Kidney (tissue), 14 donors: ENCODE data around the gene RAET1G. TPM values are rescaled to one million over a fixed set of nuclear protein-coding genes. Genes with fewer than 3 reads are reported as not detected.

ENCODE experiments used
- DNase-seq, 5 donors: peaks; one replicate each; pipeline ENCODE4 v3.0.0-alpha.2; 2013 to 2020
- FAIRE-seq: peaks from 2 replicates; lab custom pipeline; 2012; peaks lifted over from hg19 to GRCh38; lab: Jason Lieb, UNC
- H3K27ac ChIP-seq, 2 donors: one replicate each; pipeline ENCODE4 v1.7.0; 2013; ENCODE audit warnings: low read depth in 2 of 2, low read length in 2 of 2, inconsistent platforms in 1 of 2
- H3K27me3 ChIP-seq: one replicate; pipeline ENCODE4 v1.7.1; 2013; ENCODE audit warnings: low read length, inconsistent platforms; ENCODE audit not compliant: control insufficient read depth, insufficient read depth
- H3K36me3 ChIP-seq, 3 donors: one replicate each; pipeline versions ENCODE4 v1.7.0 to v1.7.1; 2013; ENCODE audit warnings: low read length in 3 of 3, control low read depth in 1 of 3, inconsistent platforms in 1 of 3; ENCODE audit not compliant: insufficient read depth in 3 of 3, control insufficient read depth in 2 of 3
- H3K4me1 ChIP-seq, 3 donors: one replicate each; pipeline versions ENCODE4 v1.7.0 to v1.7.1; 2013; ENCODE audit warnings: low read length in 3 of 3, inconsistent platforms in 1 of 3, low read depth in 1 of 3; ENCODE audit not compliant: control insufficient read depth in 2 of 3, insufficient read depth in 2 of 3
- H3K4me3 ChIP-seq, 3 donors: one replicate each; pipeline versions ENCODE4 v1.7.0 to v1.8.1; 2013; ENCODE audit warnings: low read length in 3 of 3, control low read depth in 1 of 3, inconsistent platforms in 1 of 3
- H3K9ac ChIP-seq, 3 donors: one replicate each; pipeline versions ENCODE4 v1.7.0 to v1.7.1; 2013; ENCODE audit warnings: low read length in 3 of 3, control low read depth in 1 of 3, inconsistent platforms in 1 of 3
- H3K9me3 ChIP-seq, 3 donors: one replicate each; pipeline versions ENCODE4 v1.7.0 to v1.7.1; 2013; ENCODE audit warnings: low read length in 3 of 3, control low read depth in 1 of 3, inconsistent platforms in 1 of 3; ENCODE audit not compliant: control insufficient read depth in 2 of 3, insufficient read depth in 1 of 3
- intact Hi-C: fragments of 100-400 bp; cut with DNase I; formaldehyde crosslinking; loops from one replicate; pipeline ENCODE4 v1.11.1; 2022
- polyA plus RNA-seq: library from polyadenylated mRNA; stranded (reverse); fragments of 350-450 nt; fragmentation: Illumina TruSeq; extraction: RNeasy Lipid Tissue Mini Kit (QIAGEN cat#74804); gene quantifications from one replicate; pipeline ENCODE4 v1.2.3, GENCODE V29; 2014; ENCODE audit warnings: low read depth, low replicate concordance; ENCODE audit not compliant: insufficient read depth
- total RNA-seq: library from RNA; stranded (reverse); fragmentation: NEBNext Ultra II Directional; extraction: Animal tissue kit (Norgen Biotek cat#: 25700); gene quantifications from one replicate; pipeline ENCODE4 v1.2.1, GENCODE V29; 2021
- TF ChIP-seq, protein P1 (sequence below): IDR thresholded peaks from 3 replicates; pipeline ENCODE4 v1.5.1; 2012; ENCODE audit warnings: mild to moderate bottlenecking, moderate library complexity, borderline replicate concordance; ENCODE audit not compliant: insufficient read depth; ENCODE audit errors: extremely low read depth
- donor health status: control.
- donor health status: control.
- donor health status: control.
- donor health status: control.
- donor health status: control.
- donor health status: DM: yes; HTN: yes; CAD: no.
- donor health status: Normal renal cell carcinoma (clear cell type).

RAET1G gene
- total and polyA plus RNA-seq, 2 donors from 2014 or later = 0.41 to 1.3 TPM

- FAIRE-seq = no peak
- H3K27me3 ChIP-seq = no peaks in the 10 kb centered on the region
- H3K9me3 ChIP-seq = no peaks in the 10 kb centered on the region
- no peak for DNase-seq
- no peak overlapping the region for H3K9ac ChIP-seq
- TF ChIP-seq, protein P1, sequence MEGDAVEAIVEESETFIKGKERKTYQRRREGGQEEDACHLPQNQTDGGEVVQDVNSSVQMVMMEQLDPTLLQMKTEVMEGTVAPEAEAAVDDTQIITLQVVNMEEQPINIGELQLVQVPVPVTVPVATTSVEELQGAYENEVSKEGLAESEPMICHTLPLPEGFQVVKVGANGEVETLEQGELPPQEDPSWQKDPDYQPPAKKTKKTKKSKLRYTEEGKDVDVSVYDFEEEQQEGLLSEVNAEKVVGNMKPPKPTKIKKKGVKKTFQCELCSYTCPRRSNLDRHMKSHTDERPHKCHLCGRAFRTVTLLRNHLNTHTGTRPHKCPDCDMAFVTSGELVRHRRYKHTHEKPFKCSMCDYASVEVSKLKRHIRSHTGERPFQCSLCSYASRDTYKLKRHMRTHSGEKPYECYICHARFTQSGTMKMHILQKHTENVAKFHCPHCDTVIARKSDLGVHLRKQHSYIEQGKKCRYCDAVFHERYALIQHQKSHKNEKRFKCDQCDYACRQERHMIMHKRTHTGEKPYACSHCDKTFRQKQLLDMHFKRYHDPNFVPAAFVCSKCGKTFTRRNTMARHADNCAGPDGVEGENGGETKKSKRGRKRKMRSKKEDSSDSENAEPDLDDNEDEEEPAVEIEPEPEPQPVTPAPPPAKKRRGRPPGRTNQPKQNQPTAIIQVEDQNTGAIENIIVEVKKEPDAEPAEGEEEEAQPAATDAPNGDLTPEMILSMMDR = no peak
- H3K36me3 ChIP-seq = no peaks in the 10 kb centered on the region
- H3K4me3 ChIP-seq = no peak overlapping the region
- intact Hi-C loops = no loop called here
- H3K4me1 ChIP-seq = peaks cover 0 to 10% (median 2%) of the 10 kb centered on the region in 3 donors
- H3K27ac ChIP-seq = no peak overlapping the region
These were observed 53.5 kb downstream of the RAET1G start for GRCh38 chr6:149869275-149869892.

- DNase-seq (no peak), FAIRE-seq (no peak)
- intact Hi-C loops = no loop called here
- H3K4me3 ChIP-seq = no peak overlapping the region
- peaks cover 0 to 10% (median 2%) of the 10 kb centered on the region in 3 donors for H3K4me1 ChIP-seq
- TF ChIP-seq, protein P1 = no peak
- H3K36me3 ChIP-seq = no peaks in the 10 kb centered on the region
- no peak overlapping the region for H3K9ac ChIP-seq
- H3K9me3 ChIP-seq = no peaks in the 10 kb centered on the region
- no peaks in the 10 kb centered on the region for H3K27me3 ChIP-seq
- no peak overlapping the region for H3K27ac ChIP-seq
These were observed 54.9 kb downstream of the RAET1G start for GRCh38 chr6:149867876-149868640.

Other genes with a start within 250 kb of the RAET1G start
- 32.4 TPM for gene LATS1, start 205.0 kb downstream of the RAET1G start, total RNA-seq
- gene LATS1, start 205.0 kb downstream of the RAET1G start, polyA plus RNA-seq = 3.3 TPM
- 36.1 TPM for gene NUP43, start 176.6 kb downstream of the RAET1G start, total RNA-seq
- gene NUP43, start 176.6 kb downstream of the RAET1G start, polyA plus RNA-seq = 9.9 TPM
- gene PCMT1, start 173.4 kb downstream of the RAET1G start, total RNA-seq = 62.8 TPM
- gene PCMT1, start 173.4 kb downstream of the RAET1G start, polyA plus RNA-seq = 71.2 TPM
- 34.0 TPM for gene LRP11, start 58.8 kb downstream of the RAET1G start, total RNA-seq
- gene LRP11, start 58.8 kb downstream of the RAET1G start, polyA plus RNA-seq = 22.1 TPM
- 1.0 TPM for gene RAET1E, start 25.0 kb downstream of the RAET1G start, total RNA-seq
- 3.1 TPM for gene RAET1E, start 25.0 kb downstream of the RAET1G start, polyA plus RNA-seq
- 1.3 TPM for gene ULBP2, start 18.9 kb upstream of the RAET1G start, total RNA-seq
- gene ULBP2, start 18.9 kb upstream of the RAET1G start, polyA plus RNA-seq = 2.5 TPM
- gene ULBP1, start 40.8 kb upstream of the RAET1G start, total RNA-seq = 0.72 TPM
- 0.47 TPM for gene ULBP1, start 40.8 kb upstream of the RAET1G start, polyA plus RNA-seq
- gene RAET1L, start 102.4 kb upstream of the RAET1G start, total RNA-seq = 3.3 TPM
- gene RAET1L, start 102.4 kb upstream of the RAET1G start, polyA plus RNA-seq = not detected
- 5.0 TPM for gene ULBP3, start 146.0 kb upstream of the RAET1G start, total RNA-seq
- gene ULBP3, start 146.0 kb upstream of the RAET1G start, polyA plus RNA-seq = 0.71 TPM
- 15.8 TPM for gene PPP1R14C, start 219.9 kb upstream of the RAET1G start, total RNA-seq
- gene PPP1R14C, start 219.9 kb upstream of the RAET1G start, polyA plus RNA-seq = 6.5 TPM